GM12801 (cell line): ENCODE results near the gene CYP51A1.

Source experiments
- CTCF ChIP-seq: IDR thresholded peaks from one replicate; pipeline ENCODE4 v1.5.1; 2011; ENCODE audit warnings: control low read depth; ENCODE audit not compliant: insufficient read length; ENCODE audit errors: extremely low read depth

CYP51A1 gene

GRCh38 chr7:92133133-92133736 lies 1.0 kb downstream of the CYP51A1 start:
- TF ChIP-seq CTCF = no peak

DNA sequence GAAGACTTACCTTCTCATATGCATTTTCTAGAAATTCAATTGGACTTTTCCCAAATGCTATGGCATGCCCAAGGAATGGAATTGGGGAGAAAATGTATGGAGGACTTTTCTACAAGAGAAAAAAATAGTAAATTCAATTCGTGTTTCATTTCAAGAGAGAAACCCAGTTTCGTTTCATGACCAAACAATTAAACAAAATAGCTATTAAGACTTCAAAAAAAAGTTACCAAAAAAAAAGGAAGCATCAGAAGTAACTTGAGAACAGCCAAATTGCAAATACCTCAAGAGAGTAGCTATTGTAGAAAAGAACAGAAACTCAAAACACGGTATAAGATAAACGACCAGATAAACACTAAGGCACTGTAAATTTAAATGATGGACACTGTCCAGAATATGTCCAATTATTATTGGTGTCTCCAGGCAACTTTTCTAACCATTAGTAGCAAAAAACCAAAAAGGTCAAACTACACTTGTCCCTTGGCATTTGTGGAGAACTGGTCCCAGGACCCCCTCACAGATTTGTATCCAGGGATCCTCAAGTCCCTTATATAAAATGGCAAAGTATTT lies 2.4 kb downstream of the CYP51A1 start:
- TF ChIP-seq CTCF = no peak

DNA sequence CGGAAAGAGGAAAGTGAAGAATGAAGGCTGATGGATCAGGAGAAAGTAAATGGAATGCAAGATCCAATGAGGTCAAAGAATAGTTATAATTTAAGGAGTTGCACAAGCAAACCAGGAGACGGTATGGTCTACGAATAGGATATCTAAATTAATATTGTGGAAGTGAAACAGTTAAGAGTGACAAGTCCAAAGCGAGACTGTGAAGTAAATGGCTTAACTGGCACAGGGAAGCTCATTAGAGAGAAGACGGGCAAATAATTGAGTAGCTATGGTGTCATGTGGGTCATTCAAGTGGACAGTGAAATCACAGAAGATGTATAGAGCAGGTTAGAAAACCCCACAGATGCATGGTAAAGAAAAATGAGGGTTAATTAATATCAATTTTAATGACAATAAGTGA lies 3.2 kb downstream of the CYP51A1 start:
- TF ChIP-seq CTCF = no peak

GRCh38 chr7:92121681-92122080 lies 12.6 kb downstream of the CYP51A1 start:
- TF ChIP-seq CTCF = no peak

DNA sequence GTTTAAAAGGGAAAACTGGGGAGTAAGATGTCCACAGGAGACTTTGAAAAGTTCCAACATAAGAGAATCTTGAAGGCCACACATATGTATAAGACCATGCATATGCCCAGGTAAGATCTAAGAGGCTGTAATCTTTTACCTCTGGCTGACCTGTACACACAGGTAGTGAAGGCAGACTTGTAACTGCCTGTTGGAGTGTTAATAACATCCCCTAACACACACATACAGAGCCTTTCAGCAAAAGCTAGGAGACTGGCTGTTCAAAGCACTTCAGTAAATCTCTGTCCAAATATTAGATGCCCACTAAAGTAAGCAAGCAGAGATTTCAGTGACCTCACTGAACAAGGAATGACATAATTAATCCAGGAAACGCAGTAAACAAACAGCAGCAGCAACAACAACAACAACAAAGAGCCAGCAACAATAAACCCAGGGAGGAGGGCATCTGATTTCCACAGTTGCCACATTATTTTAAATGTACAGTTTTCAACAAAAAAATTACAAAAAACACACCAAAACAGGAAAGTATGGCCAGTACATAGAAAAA lies 15.0 kb downstream of the CYP51A1 start:
- TF ChIP-seq CTCF = no peak

- no peak for TF ChIP-seq CTCF
These were observed 17.3 kb downstream of the CYP51A1 start for GRCh38 chr7:92116949-92117348.

GRCh38 chr7:92115821-92116220 lies 18.5 kb downstream of the CYP51A1 start:
- TF ChIP-seq CTCF = no peak
